ENCODE measurements around the gene EPOP. TPM values are rescaled to one million over a fixed set of nuclear protein-coding genes. Genes with fewer than 3 reads are reported as not detected.

EPOP gene
- total RNA-seq, 2 donors from 2014 or later = 1.1 to 1.8 TPM

DNA sequence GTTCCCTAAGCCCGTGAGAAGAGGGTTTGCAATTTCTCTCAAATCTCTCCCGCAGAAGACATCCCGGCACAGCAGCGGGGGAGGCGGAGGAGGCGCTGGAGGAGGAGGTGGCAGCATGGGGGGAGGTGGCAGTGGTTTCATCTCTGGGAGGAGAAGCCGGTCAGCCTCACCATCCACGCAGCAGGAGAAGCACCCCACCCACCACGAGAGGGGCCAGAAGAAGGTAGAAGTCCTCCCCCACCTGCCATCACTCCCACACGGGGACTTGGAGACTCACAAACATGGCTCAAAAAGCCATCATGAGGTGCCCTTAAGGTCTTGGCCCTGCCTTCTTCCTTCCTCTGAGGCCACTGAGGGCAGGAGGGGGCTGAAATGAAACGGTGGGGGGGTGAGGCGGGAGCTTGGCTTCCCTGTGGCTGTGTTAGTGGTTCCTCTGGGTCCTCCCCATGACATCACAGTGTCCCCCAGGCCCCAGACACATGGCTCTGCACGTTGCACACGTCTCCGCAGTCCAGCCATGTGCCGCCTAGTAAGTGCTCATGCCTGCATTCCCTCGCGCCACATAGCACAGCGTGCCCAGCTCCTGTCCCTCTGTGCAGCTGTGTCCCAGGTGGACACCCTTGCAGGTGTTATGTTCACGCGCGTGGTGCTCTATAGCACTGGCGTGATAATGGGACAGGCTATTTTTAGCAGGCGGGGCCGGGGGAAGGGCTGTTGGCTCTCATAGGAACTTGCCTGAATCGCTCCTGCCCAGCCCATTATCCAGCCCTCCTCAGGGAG is 37.2 kb upstream of the EPOP start:
- no peaks in the 10 kb centered on the region for H3K36me3 ChIP-seq
- TF ChIP-seq CTCF (IDR thresholded peaks at IDR 0.05) = no peak
- H3K9ac ChIP-seq (ENCODE audit: low read depth in 2 of 2, low read length in 2 of 2) = no peak overlapping the region
- H3K27me3 ChIP-seq = no peaks in the 10 kb centered on the region
- DNase-seq = no peak
- intact Hi-C loops (cut with DNase I) = no loop called here
- H3K4me3 ChIP-seq = no peak overlapping the region
- no peaks in the 10 kb centered on the region for H3K4me1 ChIP-seq
- no peak overlapping the region for H3K27ac ChIP-seq
- no peaks in the 10 kb centered on the region for H3K9me3 ChIP-seq

- intact Hi-C loops (cut with DNase I) = no loop called here
- TF ChIP-seq CTCF (IDR thresholded peaks at IDR 0.05) = no peak
- Histone ChIP-seq H3K9me3 (no peaks in the 10 kb centered on the region), H3K9ac (ENCODE audit: low read depth in 2 of 2, low read length in 2 of 2) (no peak overlapping the region), H3K36me3 (no peaks in the 10 kb centered on the region), H3K4me3 (no peak overlapping the region), H3K4me1 (no peaks in the 10 kb centered on the region), H3K27ac (no peak overlapping the region), H3K27me3 (no peaks in the 10 kb centered on the region)
- no peak for DNase-seq
These were observed 36.2 kb upstream of the EPOP start for GRCh38 chr17:38710985-38711384.

GRCh38 chr17:38710604-38710962 is 35.8 kb upstream of the EPOP start:
- DNase-seq = no peak
- Histone ChIP-seq H3K9me3 (no peaks in the 10 kb centered on the region), H3K4me3 (no peak overlapping the region), H3K27ac (no peak overlapping the region), H3K4me1 (no peaks in the 10 kb centered on the region), H3K36me3 (no peaks in the 10 kb centered on the region), H3K27me3 (no peaks in the 10 kb centered on the region), H3K9ac (ENCODE audit: low read depth in 2 of 2, low read length in 2 of 2) (no peak overlapping the region)
- TF ChIP-seq CTCF (IDR thresholded peaks at IDR 0.05) = no peak
- intact Hi-C loops (cut with DNase I) = no loop called here

- no peaks in the 10 kb centered on the region for H3K9me3 ChIP-seq
- no peak overlapping the region for H3K27ac ChIP-seq
- intact Hi-C loops (cut with DNase I) = no loop called here
- DNase-seq = no peak
- no peak overlapping the region for H3K4me3 ChIP-seq
- H3K9ac ChIP-seq (ENCODE audit: low read depth in 2 of 2, low read length in 2 of 2) = no peak overlapping the region
- no peaks in the 10 kb centered on the region for H3K36me3 ChIP-seq
- no peaks in the 10 kb centered on the region for H3K27me3 ChIP-seq
- TF ChIP-seq CTCF (IDR thresholded peaks at IDR 0.05) = no peak
- no peaks in the 10 kb centered on the region for H3K4me1 ChIP-seq
These were observed 35.3 kb upstream of the EPOP start for GRCh38 chr17:38709864-38710603.

- no peak overlapping the region for H3K27ac ChIP-seq
- H3K4me3 ChIP-seq = no peak overlapping the region
- no peaks in the 10 kb centered on the region for H3K9me3 ChIP-seq
- TF ChIP-seq CTCF (IDR thresholded peaks at IDR 0.05) = no peak
- no peaks in the 10 kb centered on the region for H3K27me3 ChIP-seq
- no peaks in the 10 kb centered on the region for H3K36me3 ChIP-seq
- no peak for DNase-seq
- no peak overlapping the region for H3K9ac ChIP-seq (ENCODE audit: low read depth in 2 of 2, low read length in 2 of 2)
- intact Hi-C loops (cut with DNase I) = no loop called here
- H3K4me1 ChIP-seq = no peaks in the 10 kb centered on the region
These were observed 34.5 kb upstream of the EPOP start for GRCh38 chr17:38709104-38709820.
